Rectal smooth muscle tissue (tissue), 1 donor: ENCODE results near the gene HDGFL1.

Source experiments
- H3K27ac ChIP-seq: one replicate; pipeline ENCODE4 v1.7.0; 2013; ENCODE audit warnings: low read depth, low read length, inconsistent platforms
- H3K27me3 ChIP-seq: one replicate; pipeline ENCODE4 v1.7.0; 2013; ENCODE audit warnings: low read length; ENCODE audit not compliant: control insufficient read depth, insufficient read depth
- H3K36me3 ChIP-seq: one replicate; pipeline ENCODE4 v1.7.0; 2013; ENCODE audit warnings: low read length; ENCODE audit not compliant: control insufficient read depth, insufficient read depth
- H3K4me1 ChIP-seq: one replicate; pipeline ENCODE4 v1.7.0; 2013; ENCODE audit warnings: low read length; ENCODE audit not compliant: control insufficient read depth, insufficient read depth
- H3K4me3 ChIP-seq: one replicate; pipeline ENCODE4 v1.7.0; 2013; ENCODE audit warnings: low read length
- H3K9ac ChIP-seq: one replicate; pipeline ENCODE4 v1.7.0; 2013; ENCODE audit warnings: low read length

Gene HDGFL1

GRCh38 chr6:22598339-22598738 lies 29.0 kb downstream of the HDGFL1 start:
- no peak overlapping the region for H3K27ac ChIP-seq
- H3K27me3 ChIP-seq, result no peaks in the 10 kb centered on the region
- H3K9ac ChIP-seq, result no peak overlapping the region
- no peak overlapping the region for H3K4me3 ChIP-seq
- H3K36me3 ChIP-seq, result no peaks in the 10 kb centered on the region
- no peaks in the 10 kb centered on the region for H3K4me1 ChIP-seq

- no peaks in the 10 kb centered on the region for H3K36me3 ChIP-seq
- H3K27ac ChIP-seq, result no peak overlapping the region
- H3K4me1 ChIP-seq, result no peaks in the 10 kb centered on the region
- no peaks in the 10 kb centered on the region for H3K27me3 ChIP-seq
- no peak overlapping the region for H3K4me3 ChIP-seq
- H3K9ac ChIP-seq, result no peak overlapping the region
Measured at GRCh38 chr6:22600059-22600458, 30.7 kb downstream of the HDGFL1 start.

DNA sequence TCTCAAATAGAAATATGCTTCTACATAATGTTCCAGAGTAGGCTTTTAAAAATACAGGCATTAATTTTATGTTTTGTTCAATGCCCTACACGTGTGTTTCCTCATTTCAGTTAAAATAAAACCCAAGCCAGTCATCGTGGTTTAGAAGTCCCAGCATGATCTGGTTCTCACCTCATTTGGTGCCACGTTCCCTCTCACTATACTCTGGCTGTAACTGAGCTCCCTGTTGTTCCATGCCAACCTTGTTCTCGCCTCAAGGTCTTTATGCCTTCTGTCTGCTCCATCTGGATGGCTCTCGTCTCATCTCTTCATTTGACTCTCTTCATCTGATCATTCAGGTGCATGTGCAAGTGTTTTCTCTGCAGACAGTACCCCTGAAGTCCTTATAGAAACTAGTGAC lies 32.6 kb downstream of the HDGFL1 start:
- Histone ChIP-seq H3K27ac (no peak overlapping the region), H3K27me3 (no peaks in the 10 kb centered on the region), H3K4me3 (no peak overlapping the region), H3K9ac (no peak overlapping the region), H3K4me1 (no peaks in the 10 kb centered on the region), H3K36me3 (no peaks in the 10 kb centered on the region)

- H3K36me3 ChIP-seq, result no peaks in the 10 kb centered on the region
- no peaks in the 10 kb centered on the region for H3K27me3 ChIP-seq
- H3K27ac ChIP-seq, result no peak overlapping the region
- no peaks in the 10 kb centered on the region for H3K4me1 ChIP-seq
- H3K4me3 ChIP-seq, result no peak overlapping the region
- no peak overlapping the region for H3K9ac ChIP-seq
Measured at GRCh38 chr6:22605736-22606135, 36.4 kb downstream of the HDGFL1 start.

GRCh38 chr6:22610127-22610526 lies 40.8 kb downstream of the HDGFL1 start:
- Histone ChIP-seq H3K4me3 (no peak overlapping the region), H3K9ac (no peak overlapping the region), H3K4me1 (peaks cover 13% of the 10 kb centered on the region), H3K27me3 (no peaks in the 10 kb centered on the region), H3K36me3 (no peaks in the 10 kb centered on the region), H3K27ac (no peak overlapping the region)

GRCh38 chr6:22612236-22612635 lies 42.9 kb downstream of the HDGFL1 start:
- H3K4me1 ChIP-seq, result peaks cover 13% of the 10 kb centered on the region
- no peak overlapping the region for H3K4me3 ChIP-seq
- H3K36me3 ChIP-seq, result no peaks in the 10 kb centered on the region
- no peak overlapping the region for H3K27ac ChIP-seq
- no peak overlapping the region for H3K9ac ChIP-seq
- H3K27me3 ChIP-seq, result no peaks in the 10 kb centered on the region

GRCh38 chr6:22613051-22613450 lies 43.7 kb downstream of the HDGFL1 start:
- peaks cover 13% of the 10 kb centered on the region for H3K4me1 ChIP-seq
- no peak overlapping the region for H3K9ac ChIP-seq
- no peak overlapping the region for H3K27ac ChIP-seq
- H3K4me3 ChIP-seq, result no peak overlapping the region
- no peaks in the 10 kb centered on the region for H3K27me3 ChIP-seq
- no peaks in the 10 kb centered on the region for H3K36me3 ChIP-seq

DNA sequence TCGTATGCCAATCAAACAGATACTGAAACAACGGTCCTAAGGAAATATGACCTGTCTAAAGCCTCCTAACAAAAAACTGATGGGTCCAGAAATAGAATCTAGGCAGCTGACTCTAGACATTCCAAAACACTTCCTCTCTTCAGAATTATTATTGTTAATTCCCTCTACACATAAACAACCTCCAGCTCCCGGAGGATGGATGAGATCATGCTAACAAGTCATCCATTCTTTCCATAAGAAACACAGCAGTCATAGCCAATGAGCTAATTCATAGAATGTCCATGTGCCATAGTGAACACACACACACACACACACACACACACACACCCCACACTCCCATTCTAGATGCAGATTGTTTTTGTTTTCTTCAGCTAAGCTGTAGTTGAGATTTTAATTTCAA lies 44.3 kb downstream of the HDGFL1 start:
- H3K36me3 ChIP-seq, result no peaks in the 10 kb centered on the region
- H3K4me1 ChIP-seq, result peaks cover 13% of the 10 kb centered on the region
- no peak overlapping the region for H3K4me3 ChIP-seq
- H3K9ac ChIP-seq, result no peak overlapping the region
- no peak overlapping the region for H3K27ac ChIP-seq
- no peaks in the 10 kb centered on the region for H3K27me3 ChIP-seq

DNA sequence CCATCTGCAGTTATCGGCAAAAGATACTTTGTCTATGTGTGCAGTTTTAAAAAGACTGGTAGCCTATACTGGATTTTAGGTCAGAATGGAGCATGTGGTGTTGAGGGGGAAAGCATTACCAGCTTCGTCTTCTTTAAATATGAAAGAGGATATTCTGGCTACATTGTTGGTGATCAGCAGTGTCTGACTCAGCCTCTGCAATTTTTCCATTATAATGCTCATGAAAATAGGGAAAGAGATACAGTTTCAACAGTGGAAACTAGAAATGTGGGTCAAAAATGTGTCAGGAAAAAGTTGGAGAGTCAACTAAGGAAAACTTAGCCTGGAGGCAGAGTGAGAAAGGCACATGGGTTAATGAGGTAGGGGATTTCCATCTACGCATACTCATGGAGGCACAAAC lies 45.2 kb downstream of the HDGFL1 start:
- Histone ChIP-seq H3K27ac (no peak overlapping the region), H3K27me3 (no peaks in the 10 kb centered on the region), H3K4me3 (no peak overlapping the region), H3K9ac (no peak overlapping the region), H3K36me3 (no peaks in the 10 kb centered on the region), H3K4me1 (peaks cover 13% of the 10 kb centered on the region)

GRCh38 chr6:22621028-22621427 lies 51.7 kb downstream of the HDGFL1 start:
- H3K36me3 ChIP-seq, result no peaks in the 10 kb centered on the region
- H3K27me3 ChIP-seq, result no peaks in the 10 kb centered on the region
- H3K4me1 ChIP-seq, result no peaks in the 10 kb centered on the region
- H3K27ac ChIP-seq, result no peak overlapping the region
- no peak overlapping the region for H3K4me3 ChIP-seq
- H3K9ac ChIP-seq, result no peak overlapping the region
